Measurements from ENCODE around the gene RERG.

RERG gene

GRCh38 chr12:15183821-15184220 lies 37.4 kb downstream of the RERG start:
- no peak for DNase-seq

GRCh38 chr12:15181017-15181683 lies 40.1 kb downstream of the RERG start:
- no peak for DNase-seq

- no peak for DNase-seq
Observed at GRCh38 chr12:15180325-15180724, 40.9 kb downstream of the RERG start.

GRCh38 chr12:15179672-15180071 lies 41.5 kb downstream of the RERG start:
- no peak for DNase-seq

GRCh38 chr12:15173142-15173541 lies 48.1 kb downstream of the RERG start:
- no peak for DNase-seq

- DNase-seq, result no peak
Observed at GRCh38 chr12:15172060-15172822, 49.0 kb downstream of the RERG start.

GRCh38 chr12:15171012-15171655 lies 50.1 kb downstream of the RERG start:
- no peak for DNase-seq

- DNase-seq, result no peak
Observed at GRCh38 chr12:15168026-15168678, 53.1 kb downstream of the RERG start.

GRCh38 chr12:15165012-15165659 lies 56.1 kb downstream of the RERG start:
- DNase-seq, result no peak

- DNase-seq, result no peak
Observed at GRCh38 chr12:15163030-15163976, 57.9 kb downstream of the RERG start.

- no peak for DNase-seq
Observed at GRCh38 chr12:15158083-15158482, 63.1 kb downstream of the RERG start.

- DNase-seq, result no peak
Observed at GRCh38 chr12:15157269-15157671, 63.9 kb downstream of the RERG start.

GRCh38 chr12:15155271-15155670 lies 65.9 kb downstream of the RERG start:
- DNase-seq, result no peak

GRCh38 chr12:15154103-15154502 lies 67.1 kb downstream of the RERG start:
- DNase-seq, result no peak

GRCh38 chr12:15152868-15153267 lies 68.3 kb downstream of the RERG start:
- DNase-seq, result no peak

GRCh38 chr12:15152456-15152855 lies 68.8 kb downstream of the RERG start:
- no peak for DNase-seq

GRCh38 chr12:15151161-15152091 lies 69.8 kb downstream of the RERG start:
- DNase-seq, result peak; percentile 6

GRCh38 chr12:15146585-15146984 lies 74.6 kb downstream of the RERG start:
- DNase-seq, result no peak

- DNase-seq, result no peak
Observed at GRCh38 chr12:15143467-15143866, 77.8 kb downstream of the RERG start.

- DNase-seq, result no peak
Observed at GRCh38 chr12:15142711-15143110, 78.5 kb downstream of the RERG start.

GRCh38 chr12:15131431-15131830 lies 89.8 kb downstream of the RERG start:
- no peak for DNase-seq
